ENCODE results near the gene EIF2B5.

DNA sequence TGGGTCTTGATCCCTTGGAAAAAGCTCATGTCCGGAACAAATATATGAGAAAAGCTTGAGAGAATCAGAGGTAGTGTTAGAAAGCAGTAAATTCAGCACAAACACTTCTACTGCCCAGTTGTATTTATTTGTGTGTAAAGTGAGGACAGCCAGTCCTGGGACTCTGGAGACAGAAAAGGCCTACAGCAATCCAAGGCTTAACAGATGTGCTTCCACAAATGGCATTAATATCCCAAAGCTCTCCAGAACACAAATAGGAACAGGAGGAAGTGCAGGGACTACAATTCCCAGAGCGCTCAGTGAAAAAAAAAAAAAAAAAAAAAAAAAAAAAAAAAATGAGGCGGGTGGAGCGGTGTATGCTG lies 39.1 kb downstream of the EIF2B5 start:
- TF ChIP-seq SMAD1 (CRISPR knock-in tag; IDR thresholded peaks at IDR 0.05; ENCODE audit: borderline replicate concordance, low read depth) = no peak
- no peak for TF ChIP-seq BHLHE40 (IDR thresholded peaks at IDR 0.05; ENCODE audit: low read length)
- no peak for TF ChIP-seq BCLAF1 (IDR thresholded peaks at IDR 0.05)
- no peak for TF ChIP-seq RFX5 (IDR thresholded peaks at IDR 0.05; ENCODE audit: low read depth, low read length)
